Amniotic epithelial cell (primary cell): Measurements from ENCODE around the gene B4GALT3.
"Not testable (repeated sequence)": the region's sequence is repeated elsewhere in the genome, so short reads cannot be mapped to it uniquely, and the experiment has no call there.

Source experiments
- DNase-seq: peaks from one replicate; pipeline ENCODE4 v3.0.0-alpha.2; 2010; ENCODE audit warnings: low read depth

B4GALT3 gene

GRCh38 chr1:161177112-161177935, at the start of gene B4GALT3:
B4GALT3 (minus strand) TSS chr1:161177507; CDS start chr1:161176060, 1,447 bp downstream.
- peak; percentile 54 for DNase-seq

GRCh38 chr1:161226759-161227158, 49.5 kb upstream of the B4GALT3 start:
- DNase-seq: no peak

- no peak for DNase-seq
These were observed 49.0 kb upstream of the B4GALT3 start for GRCh38 chr1:161226320-161226711.

- DNase-seq: peak; percentile 100
These were observed 48.4 kb upstream of the B4GALT3 start, which contains the start of gene TOMM40L for GRCh38 chr1:161225534-161226319. TOMM40L (plus strand) TSS chr1:161226060; CDS start chr1:161226490, 430 bp downstream.

GRCh38 chr1:161225178-161225533, 47.8 kb upstream of the B4GALT3 start:
- no peak for DNase-seq

- not testable (repeated sequence) for DNase-seq
These were observed 47.4 kb upstream of the B4GALT3 start for GRCh38 chr1:161224695-161225087.

- no peak for DNase-seq
These were observed 46.7 kb upstream of the B4GALT3 start for GRCh38 chr1:161223805-161224694.

- no peak for DNase-seq
These were observed 45.1 kb upstream of the B4GALT3 start for GRCh38 chr1:161222175-161223019.

GRCh38 chr1:161220002-161220401, 42.7 kb upstream of the B4GALT3 start:
- no peak for DNase-seq

GRCh38 chr1:161219078-161219892, 42.0 kb upstream of the B4GALT3 start:
- DNase-seq: no peak

- DNase-seq: no peak
These were observed 41.2 kb upstream of the B4GALT3 start for GRCh38 chr1:161218301-161219077.

- DNase-seq: no peak
These were observed 40.5 kb upstream of the B4GALT3 start for GRCh38 chr1:161217831-161218230.

- DNase-seq: peak; percentile 90
These were observed 39.8 kb upstream of the B4GALT3 start for GRCh38 chr1:161216945-161217712.

- DNase-seq: no peak
These were observed 37.8 kb upstream of the B4GALT3 start, which contains the start of gene FCER1G for GRCh38 chr1:161215076-161215475. FCER1G (plus strand) TSS chr1:161215295; CDS start chr1:161215322, 27 bp downstream.

- no peak for DNase-seq
These were observed 37.1 kb upstream of the B4GALT3 start for GRCh38 chr1:161214369-161214768.

- peak; percentile 60 for DNase-seq
These were observed 32.6 kb upstream of the B4GALT3 start for GRCh38 chr1:161209790-161210409.

- DNase-seq: peak; percentile 55
These were observed 29.9 kb upstream of the B4GALT3 start for GRCh38 chr1:161207173-161207572.
